HUDEP-2 (cell line): ENCODE data around the gene MPHOSPH6.
"Not testable (repeated sequence)": the region's sequence is repeated elsewhere in the genome, so short reads cannot be mapped to it uniquely, and the experiment has no call there.

Experiments
- DNase-seq, 76 experiments: peaks; one replicate each; lab custom pipeline; 2025; ENCODE audit not compliant: unreplicated experiment in 76 of 76; lab: John Stamatoyannopoulos, UW

MPHOSPH6 gene

GRCh38 chr16:82124651-82125050 lies 45.4 kb downstream of the MPHOSPH6 start:
- DNase-seq = no peak

- no peak for DNase-seq
These were observed 50.6 kb downstream of the MPHOSPH6 start for GRCh38 chr16:82119405-82119804.

DNA sequence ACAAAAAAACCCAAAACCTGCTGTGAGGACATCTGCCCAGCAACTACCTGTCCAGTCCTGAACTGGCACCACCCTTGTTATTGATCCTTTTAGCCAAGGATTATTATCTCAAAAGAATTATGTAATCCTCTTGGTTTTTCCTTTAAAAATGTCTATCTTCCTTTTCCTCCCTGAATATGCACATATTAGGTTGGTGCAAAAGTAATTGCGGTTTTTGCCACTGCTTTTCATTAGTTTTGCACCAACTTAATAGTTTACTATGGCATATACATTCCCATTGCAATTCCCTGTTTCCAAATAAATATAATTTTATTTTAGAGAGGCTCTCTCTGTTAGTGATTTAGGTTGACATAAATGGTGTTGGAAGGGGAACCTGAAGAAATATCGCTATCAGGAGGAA lies 51.3 kb downstream of the MPHOSPH6 start:
- DNase-seq = no peak

DNA sequence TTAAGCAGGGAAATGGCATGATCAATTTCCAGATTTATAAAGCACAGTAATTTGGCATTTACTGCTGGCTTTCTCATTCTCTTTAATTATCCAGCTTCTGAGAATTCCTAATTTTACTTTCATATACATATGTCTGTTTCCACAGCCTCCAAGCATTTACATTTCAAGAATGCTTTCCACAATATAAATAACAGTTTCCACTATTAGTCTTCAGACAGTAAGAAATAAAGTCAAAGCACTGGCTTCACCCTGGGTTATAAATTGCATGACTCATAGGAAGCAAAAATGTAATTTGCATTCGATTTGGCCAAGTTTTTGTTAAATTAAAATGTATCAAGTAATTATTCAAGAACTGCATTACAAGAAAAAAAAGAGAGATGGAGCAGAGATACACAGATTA lies 53.5 kb downstream of the MPHOSPH6 start:
- DNase-seq = no peak

GRCh38 chr16:82113741-82114140 lies 56.3 kb downstream of the MPHOSPH6 start:
- DNase-seq = no peak

GRCh38 chr16:82111944-82112343 lies 58.1 kb downstream of the MPHOSPH6 start:
- no peak for DNase-seq

GRCh38 chr16:82109266-82109665 lies 60.8 kb downstream of the MPHOSPH6 start:
- not testable (repeated sequence) for DNase-seq

- DNase-seq = no peak
These were observed 61.2 kb downstream of the MPHOSPH6 start for GRCh38 chr16:82108774-82109173.

GRCh38 chr16:82108100-82108499 lies 61.9 kb downstream of the MPHOSPH6 start:
- no peak for DNase-seq

- DNase-seq = no peak
These were observed 64.9 kb downstream of the MPHOSPH6 start for GRCh38 chr16:82105107-82105506.
